OCI-LY3 (cell line): ENCODE results near the gene STX5.

Experiments
- EZH2phosphoT487 ChIP-seq: fragments of 200-600 bp; shearing (Covaris generic); IDR thresholded peaks from 2 replicates; pipeline ENCODE4 v1.6.1; 2018; ENCODE audit warnings: antibody characterized with exemption, mixed run types, low read depth
- TF ChIP-seq, protein P1 (sequence below): fragments of 200-600, 300-600 bp; sonication (generic); IDR thresholded peaks from 2 replicates; pipeline ENCODE4 v1.5.1; 2014; ENCODE audit warnings: antibody characterized with exemption, low read length, low read depth

DNA sequence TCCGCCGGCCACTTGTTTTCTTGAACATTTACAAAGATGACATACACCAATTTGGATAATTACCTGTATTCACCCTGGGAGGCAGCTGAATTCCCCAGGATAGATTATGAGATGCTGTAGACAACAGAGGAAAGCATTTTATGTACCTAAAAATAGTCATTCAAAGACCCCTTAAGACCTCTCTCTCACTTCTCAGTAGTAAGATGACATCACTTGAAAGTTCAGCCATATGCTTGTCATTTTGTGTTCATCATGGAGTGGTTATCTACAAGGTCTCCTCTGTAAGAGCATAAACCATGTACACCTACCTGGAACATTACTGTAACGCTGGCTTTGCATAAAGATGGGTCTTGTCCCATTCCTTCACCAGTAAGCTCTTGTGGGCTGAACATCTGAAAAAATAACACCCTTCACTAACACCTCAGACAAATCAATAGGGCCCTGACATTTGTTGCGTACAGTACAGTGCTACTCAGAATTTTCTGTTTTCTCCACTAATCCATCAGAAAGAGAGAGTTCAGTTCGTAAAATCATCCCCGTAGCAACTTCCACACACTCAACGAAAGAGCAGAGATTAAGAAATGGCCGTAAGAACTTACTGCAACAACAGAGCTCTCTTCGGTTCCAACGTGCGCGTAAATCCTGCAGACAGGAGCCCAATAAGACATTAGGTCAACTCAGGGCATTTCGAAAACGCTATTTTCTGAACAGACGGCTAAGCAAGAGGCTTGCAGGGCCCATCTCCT is 23.1 kb upstream of the STX5 start:
- TF ChIP-seq, protein P1, sequence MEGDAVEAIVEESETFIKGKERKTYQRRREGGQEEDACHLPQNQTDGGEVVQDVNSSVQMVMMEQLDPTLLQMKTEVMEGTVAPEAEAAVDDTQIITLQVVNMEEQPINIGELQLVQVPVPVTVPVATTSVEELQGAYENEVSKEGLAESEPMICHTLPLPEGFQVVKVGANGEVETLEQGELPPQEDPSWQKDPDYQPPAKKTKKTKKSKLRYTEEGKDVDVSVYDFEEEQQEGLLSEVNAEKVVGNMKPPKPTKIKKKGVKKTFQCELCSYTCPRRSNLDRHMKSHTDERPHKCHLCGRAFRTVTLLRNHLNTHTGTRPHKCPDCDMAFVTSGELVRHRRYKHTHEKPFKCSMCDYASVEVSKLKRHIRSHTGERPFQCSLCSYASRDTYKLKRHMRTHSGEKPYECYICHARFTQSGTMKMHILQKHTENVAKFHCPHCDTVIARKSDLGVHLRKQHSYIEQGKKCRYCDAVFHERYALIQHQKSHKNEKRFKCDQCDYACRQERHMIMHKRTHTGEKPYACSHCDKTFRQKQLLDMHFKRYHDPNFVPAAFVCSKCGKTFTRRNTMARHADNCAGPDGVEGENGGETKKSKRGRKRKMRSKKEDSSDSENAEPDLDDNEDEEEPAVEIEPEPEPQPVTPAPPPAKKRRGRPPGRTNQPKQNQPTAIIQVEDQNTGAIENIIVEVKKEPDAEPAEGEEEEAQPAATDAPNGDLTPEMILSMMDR: no peak
- TF ChIP-seq EZH2phosphoT487: no peak
